NCI-H2029 (cell line): Measurements from ENCODE around the gene PQBP1.
A peak's percentile ranks its signal among the peaks of the same experiment; 100 is the strongest.

Experiments
- DNase-seq: peaks from one replicate; lab custom pipeline; 2025; lab: John Stamatoyannopoulos, UW

The PQBP1 gene

GRCh38 chrX:48902135-48902534 lies 4.4 kb downstream of the PQBP1 start:
- DNase-seq, result no peak

GRCh38 chrX:48902776-48903175 lies 5.0 kb downstream of the PQBP1 start:
- DNase-seq, result no peak

- no peak for DNase-seq
Observed at GRCh38 chrX:48903290-48903689, 5.6 kb downstream of the PQBP1 start.

- no peak for DNase-seq
Observed at GRCh38 chrX:48904180-48904579, 6.5 kb downstream of the PQBP1 start.

GRCh38 chrX:48904626-48905025 lies 6.9 kb downstream of the PQBP1 start:
- no peak for DNase-seq

GRCh38 chrX:48905090-48905790 lies 7.5 kb downstream of the PQBP1 start:
- no peak for DNase-seq

- no peak for DNase-seq
Observed at GRCh38 chrX:48908600-48908999, 10.9 kb downstream of the PQBP1 start.

- DNase-seq, result no peak
Observed at GRCh38 chrX:48909703-48910294, 12.1 kb downstream of the PQBP1 start.

GRCh38 chrX:48910926-48911411 lies 13.2 kb downstream of the PQBP1 start:
- no peak for DNase-seq

- peak; percentile 71 for DNase-seq
Observed at GRCh38 chrX:48911412-48912182, 13.9 kb downstream of the PQBP1 start, which contains the start of gene SLC35A2. Gene SLC35A2 (minus strand): TSS chrX:48911646. CDS start chrX:48911636, 10 bp downstream.

- no peak for DNase-seq
Observed at GRCh38 chrX:48913605-48914366, 16.1 kb downstream of the PQBP1 start.

- DNase-seq, result no peak
Observed at GRCh38 chrX:48914593-48915493, 17.1 kb downstream of the PQBP1 start.

GRCh38 chrX:48917139-48918001 lies 19.6 kb downstream of the PQBP1 start:
- peak; percentile 83 for DNase-seq

- no peak for DNase-seq
Observed at GRCh38 chrX:48918301-48918642, 20.5 kb downstream of the PQBP1 start.

GRCh38 chrX:48918643-48919340 lies 21.1 kb downstream of the PQBP1 start, which contains the start of gene PIM2:
Gene PIM2 (minus strand): TSS chrX:48919024. CDS start chrX:48918834, 190 bp downstream.
- DNase-seq, result peak; percentile 95

- DNase-seq, result no peak
Observed at GRCh38 chrX:48919360-48919841, 21.7 kb downstream of the PQBP1 start.

- no peak for DNase-seq
Observed at GRCh38 chrX:48919947-48920717, 22.4 kb downstream of the PQBP1 start.

GRCh38 chrX:48920718-48921104 lies 23.0 kb downstream of the PQBP1 start:
- DNase-seq, result no peak
